ENCODE results near the gene NELL2. TPM values are rescaled to one million over a fixed set of nuclear protein-coding genes. Genes with fewer than 3 reads are reported as not detected.

NELL2 gene
- total RNA-seq, 4 donors from 2014 or later, result 0.12 to 42.0 (median 2.0) TPM; not detected in 1

GRCh38 chr12:44673811-44674210, 202.3 kb downstream of the NELL2 start:
- H3K36me3 ChIP-seq, result no peaks in the 10 kb centered on the region
- peaks cover 0 to 13% (median 0%) of the 10 kb centered on the region in 3 donors for H3K9me3 ChIP-seq
- no peaks in the 10 kb centered on the region for H3K27me3 ChIP-seq
- H3K27ac ChIP-seq, result no peak overlapping the region
- 32 to 64% methylated on average over 1 of the region's 1 CpG for WGBS, 2 donors (ENCODE audit: low coverage in 1 of 2)
- TF ChIP-seq CTCF (IDR thresholded peaks at IDR 0.05), result no peak
- no peak for TF ChIP-seq POLR2AphosphoS5 (IDR thresholded peaks at IDR 0.05)
- no peak for TF ChIP-seq EP300 (IDR thresholded peaks at IDR 0.05)
- TF ChIP-seq POLR2A (IDR thresholded peaks at IDR 0.05), result no peak
- no peak overlapping the region for H3K4me3 ChIP-seq
- H3K4me1 ChIP-seq, result no peaks in the 10 kb centered on the region
- no peak for ATAC-seq

GRCh38 chr12:44672042-44672441, 204.1 kb downstream of the NELL2 start:
- no peaks in the 10 kb centered on the region for H3K27me3 ChIP-seq
- no peak overlapping the region for H3K27ac ChIP-seq
- peaks cover 0 to 15% (median 0%) of the 10 kb centered on the region in 3 donors for H3K9me3 ChIP-seq
- no peaks in the 10 kb centered on the region for H3K4me1 ChIP-seq
- H3K36me3 ChIP-seq, result no peaks in the 10 kb centered on the region
- WGBS, 2 donors (ENCODE audit: low coverage in 1 of 2), result 73% methylated on average over 2 of the region's 5 CpGs; no CpG with 5 or more reads in 1 of the 2 donors
- no peak for TF ChIP-seq EP300 (IDR thresholded peaks at IDR 0.05)
- no peak for TF ChIP-seq POLR2A (IDR thresholded peaks at IDR 0.05)
- TF ChIP-seq CTCF (IDR thresholded peaks at IDR 0.05), result no peak
- no peak for TF ChIP-seq POLR2AphosphoS5 (IDR thresholded peaks at IDR 0.05)
- H3K4me3 ChIP-seq, result no peak overlapping the region
- no peak for ATAC-seq

- peaks cover 0 to 15% (median 0%) of the 10 kb centered on the region in 3 donors for H3K9me3 ChIP-seq
- no peaks in the 10 kb centered on the region for H3K36me3 ChIP-seq
- no peak overlapping the region for H3K27ac ChIP-seq
- TF ChIP-seq POLR2A (IDR thresholded peaks at IDR 0.05) (no peak), CTCF (IDR thresholded peaks at IDR 0.05) (no peak), POLR2AphosphoS5 (IDR thresholded peaks at IDR 0.05) (no peak), EP300 (IDR thresholded peaks at IDR 0.05) (no peak)
- no peak overlapping the region for H3K4me3 ChIP-seq
- ATAC-seq, result no peak
- no peaks in the 10 kb centered on the region for H3K4me1 ChIP-seq
- no peaks in the 10 kb centered on the region for H3K27me3 ChIP-seq
- no CpG with 5 or more reads among the region's 4 CpGs for WGBS, 2 donors (ENCODE audit: low coverage in 1 of 2)
Observed at GRCh38 chr12:44668443-44668842, 207.7 kb downstream of the NELL2 start.

GRCh38 chr12:44667461-44667860, 208.7 kb downstream of the NELL2 start:
- WGBS, 2 donors (ENCODE audit: low coverage in 1 of 2), result 60 to 88% methylated on average over 2 to 4 of the region's 4 CpGs
- ATAC-seq, result no peak
- no peak overlapping the region for H3K27ac ChIP-seq
- no peaks in the 10 kb centered on the region for H3K36me3 ChIP-seq
- no peaks in the 10 kb centered on the region for H3K27me3 ChIP-seq
- H3K4me1 ChIP-seq, result no peaks in the 10 kb centered on the region
- H3K4me3 ChIP-seq, result no peak overlapping the region
- H3K9me3 ChIP-seq, result peaks cover 0 to 15% (median 0%) of the 10 kb centered on the region in 3 donors
- TF ChIP-seq CTCF (IDR thresholded peaks at IDR 0.05) (no peak), EP300 (IDR thresholded peaks at IDR 0.05) (no peak), POLR2A (IDR thresholded peaks at IDR 0.05) (no peak), POLR2AphosphoS5 (IDR thresholded peaks at IDR 0.05) (no peak)

- no peaks in the 10 kb centered on the region for H3K9me3 ChIP-seq
- H3K4me3 ChIP-seq, result no peak overlapping the region
- no peak for ATAC-seq
- no peak for TF ChIP-seq POLR2AphosphoS5 (IDR thresholded peaks at IDR 0.05)
- TF ChIP-seq EP300 (IDR thresholded peaks at IDR 0.05), result no peak
- TF ChIP-seq POLR2A (IDR thresholded peaks at IDR 0.05), result no peak
- TF ChIP-seq CTCF (IDR thresholded peaks at IDR 0.05), result no peak
- WGBS, 2 donors (ENCODE audit: low coverage in 1 of 2), result 28 to 31% methylated on average over 2 of the region's 2 CpGs
- no peak overlapping the region for H3K27ac ChIP-seq
- H3K27me3 ChIP-seq, result no peaks in the 10 kb centered on the region
- H3K36me3 ChIP-seq, result no peaks in the 10 kb centered on the region
- H3K4me1 ChIP-seq, result no peaks in the 10 kb centered on the region
Observed at GRCh38 chr12:44663291-44663690, 212.8 kb downstream of the NELL2 start.

Data from gastroesophageal sphincter (tissue), 4 donors.